K562 (cell line): ENCODE data around the gene POLD2. TPM values are rescaled to one million over a fixed set of nuclear protein-coding genes. Genes with fewer than 3 reads are reported as not detected.

Source experiments
- ATAC-seq: fragments of 200-7000 bp; cut with Tn5 transposase; 3 replicates; pipeline ENCODE4 v1.9.1; 2020; ENCODE audit warnings: moderate library complexity
- BruUV-seq: library from RNA; stranded (reverse); fragments of 400-500 nt; replicated peaks from 2 replicates; lab custom pipeline; 2021; lab: Mats Ljungman, UMichigan
- CTCF ChIA-PET: fragments of 300-600 bp; formaldehyde crosslinking; extraction: SDS; loops from one replicate; lab custom pipeline; 2021; ENCODE audit warnings: low intra/inter-chr PET ratio; lab: Yijun Ruan, JAX
- POLR2A ChIA-PET: fragments of 300-600, 350-650 bp; sonication (Branson Sonifier 250); formaldehyde crosslinking; extraction: SDS; loops from one replicate; lab custom pipeline; 2021; ENCODE audit warnings: antibody characterized with exemption, inconsistent platforms; lab: Yijun Ruan, JAX
- DNase-seq, 4 experiments: peaks; one replicate each; pipeline versions ENCODE4 v3.0.0 to v3.0.0-alpha.2; 2011 to 2018; ENCODE audit warnings: low spot score in 3 of 4, mixed read lengths in 3 of 4; ENCODE audit errors: extremely low read depth in 1 of 4
- FAIRE-seq: peaks from 2 replicates; lab custom pipeline; 2011; peaks lifted over from hg19 to GRCh38; lab: Jason Lieb, UNC
- H2AFZ ChIP-seq: 2 replicates; pipeline ENCODE4 v1.6.0; 2011; ENCODE audit warnings: low read depth, low read length, control low read depth, inconsistent platforms
- H3K27ac ChIP-seq: fragments of 200-600 bp; 3 replicates; pipeline ENCODE4 v1.8.0; 2011; ENCODE audit warnings: low read depth, mild to moderate bottlenecking, control low read depth, inconsistent platforms, low read length, moderate library complexity, mixed read lengths; ENCODE audit errors: extremely low read depth
- H3K27me3 ChIP-seq, 2 experiments: fragments of 300-600 bp in 1 of 2; 2 replicates in 1 of 2; 3 replicates in 1 of 2; pipeline versions ENCODE4 v1.6.0 to v1.8.0; 2011; ENCODE audit warnings: inconsistent platforms in 2 of 2, low read length in 2 of 2, mild to moderate bottlenecking in 1 of 2, mixed read lengths in 1 of 2, moderate library complexity in 1 of 2; ENCODE audit not compliant: control insufficient read depth in 2 of 2, insufficient read depth in 2 of 2
- H3K36me3 ChIP-seq: fragments of 300-600 bp; 3 replicates; pipeline ENCODE4 v1.8.0; 2011; ENCODE audit warnings: mild to moderate bottlenecking, low read length, inconsistent platforms; ENCODE audit not compliant: control insufficient read depth, insufficient read depth
- H3K4me1 ChIP-seq, 2 experiments: fragments of 200-600 bp in 1 of 2; replicated peaks in 1 of 2; 2 replicates in 1 of 2; 3 replicates in 1 of 2; pipeline versions ENCODE4 v1.5.1 to v1.8.0; 2011; ENCODE audit warnings: inconsistent platforms in 2 of 2, low read length in 2 of 2, mild to moderate bottlenecking in 1 of 2, mixed read lengths in 1 of 2, moderate library complexity in 1 of 2; ENCODE audit not compliant: control insufficient read depth in 2 of 2, insufficient read depth in 2 of 2
- H3K4me2 ChIP-seq: 2 replicates; pipeline ENCODE4 v1.6.1; 2011; ENCODE audit warnings: low read length, control low read depth, inconsistent platforms, mixed read lengths; ENCODE audit not compliant: insufficient read depth
- H3K4me3 ChIP-seq: fragments of 200-600 bp; sonication (generic), shearing (Covaris generic); 2 replicates; pipeline ENCODE4 v1.5.1; 2016; ENCODE audit warnings: control low read depth, inconsistent platforms
- H3K79me2 ChIP-seq: fragments of 200-600 bp; 3 replicates; pipeline ENCODE4 v1.8.0; 2011; ENCODE audit warnings: low read length, inconsistent platforms; ENCODE audit not compliant: control insufficient read depth, insufficient read depth
- H3K9ac ChIP-seq, 2 experiments: 2 replicates each; pipeline versions ENCODE4 v1.6.0 to v1.6.1; 2011; ENCODE audit warnings: low read depth in 2 of 2, low read length in 2 of 2, control low read depth in 1 of 2, inconsistent platforms in 1 of 2, mild to moderate bottlenecking in 1 of 2, mixed read lengths in 1 of 2; ENCODE audit not compliant: insufficient read depth in 1 of 2
- H3K9me1 ChIP-seq: one replicate; pipeline ENCODE4 v1.6.0; 2011; ENCODE audit warnings: inconsistent platforms, mild to moderate bottlenecking, low read length, moderate library complexity; ENCODE audit not compliant: control insufficient read depth, insufficient read depth
- H3K9me3 ChIP-seq: replicated peaks from 2 replicates; pipeline ENCODE4 v1.5.1; 2011; ENCODE audit warnings: low read depth, low read length, inconsistent platforms; ENCODE audit not compliant: control insufficient read depth, insufficient read depth
- H4K20me1 ChIP-seq: replicated peaks from 2 replicates; pipeline ENCODE4 v1.6.1; 2011; ENCODE audit warnings: low read length, inconsistent platforms, mixed read lengths; ENCODE audit not compliant: control insufficient read depth, insufficient read depth
- CTBP1 ChIP-seq: fragments of 450-650 bp; IDR thresholded peaks from 2 replicates; pipeline ENCODE4 v1.6.1; 2016; ENCODE audit warnings: borderline replicate concordance
- FIP1L1 ChIP-seq: fragments of 200-400 bp; formaldehyde crosslinking; IDR thresholded peaks from 2 replicates; pipeline ENCODE4 v1.6.1; 2018; ENCODE audit warnings: mild to moderate bottlenecking, low read depth, low read length; ENCODE audit not compliant: poor library complexity, severe bottlenecking
- GABPB1 ChIP-seq: sonication (generic); formaldehyde crosslinking; IDR thresholded peaks from 2 replicates; pipeline ENCODE4 v1.8.0; 2022; ENCODE audit warnings: mild to moderate bottlenecking, missing genetic modification reagents
- HNRNPK ChIP-seq: fragments of 200-400 bp; formaldehyde crosslinking; IDR thresholded peaks from one replicate; pipeline ENCODE4 v1.6.1; 2018; ENCODE audit warnings: mild to moderate bottlenecking, low read depth, low read length; ENCODE audit not compliant: poor library complexity, severe bottlenecking
- JUNB ChIP-seq: fragments of 450-650 bp; formaldehyde crosslinking; conservative IDR thresholded peaks from 2 replicates; pipeline ENCODE4 v1.4.0; 2020; ENCODE audit warnings: mild to moderate bottlenecking
- MBD2 ChIP-seq: sonication (generic); IDR thresholded peaks from 2 replicates; pipeline ENCODE4 v1.6.1; 2016; ENCODE audit warnings: low read depth, borderline replicate concordance
- TARDBP ChIP-seq: fragments of 450-650 bp; IDR thresholded peaks from 2 replicates; pipeline ENCODE4 v1.6.1; 2016
- TRIM28 ChIP-seq: fragments of 450-650 bp; IDR thresholded peaks from 2 replicates; pipeline ENCODE4 v1.6.1; 2017
- ZNF197 ChIP-seq: fragments of 200-800 bp; sonication (Bioruptor generic); IDR thresholded peaks from 2 replicates; pipeline ENCODE4 v1.6.1; 2016; ENCODE audit warnings: low read depth, missing genetic modification characterization, missing compliant biosample characterization
- ZNF263 ChIP-seq: sonication (generic); formaldehyde crosslinking; IDR thresholded peaks from 2 replicates; pipeline ENCODE4 v1.8.0; 2022; ENCODE audit warnings: mild to moderate bottlenecking, missing genetic modification reagents, borderline replicate concordance
- WGBS: fragments of 100-300 bp; shearing (Covaris generic); methylation state at CpG from one replicate; pipeline ENCODE4 v1.1.6; 2016; ENCODE audit warnings: low coverage, mixed read lengths; ENCODE audit not compliant: insufficient coverage; ENCODE audit errors: missing lambda C conversion rate; 5-methylcytosine and 5-hydroxymethylcytosine counted together
- in situ Hi-C: fragments of 300-500 bp; cut with MboI; formaldehyde crosslinking; loops from 4 replicates; pipeline ENCODE4 v1.15.0; 2018; ENCODE audit warnings: inconsistent platforms, mixed read lengths
- intact Hi-C: fragments of 100-400 bp; cut with micrococcal nuclease; formaldehyde crosslinking; loops from 2 replicates; pipeline ENCODE4 v1.14.2; 2022
- polyA plus RNA-seq, 8 experiments: library from polyadenylated mRNA; depleted of rRNA in 4 of 8; stranded (reverse) in 5 of 8; unstranded in 3 of 8; fragments of >200 nt; fragmentation: Nextera tagmentation in 2 of 8; fragmentation: Illumina TruSeq in 1 of 8; extraction: Ambion mirVana in 2 of 8; extraction: Trizol in 1 of 8; gene quantifications; 2 replicates each; pipeline versions ENCODE4 v1.2.1 to v1.2.3, GENCODE V29; 2011 to 2014; ENCODE audit warnings: inconsistent platforms in 1 of 8, missing spikeins in 1 of 8
- total RNA-seq, 7 experiments: library from RNA; depleted of rRNA in 6 of 7; stranded (reverse); fragments of >200 nt in 6 of 7; fragmentation: Illumina TruSeq in 2 of 7; extraction: Trizol in 2 of 7; gene quantifications; 2 replicates each; pipeline versions ENCODE4 v1.2.1 to v1.2.3, GENCODE V29; 2011 to 2021; ENCODE audit warnings: low replicate concordance in 1 of 7
- TF ChIP-seq, protein P1 (sequence below): fragments of 250-450 bp; sonication (Bioruptor Pico); IDR thresholded peaks from 2 replicates; pipeline ENCODE4 v1.8.0; 2021; ENCODE audit warnings: moderate library complexity, mild to moderate bottlenecking, inconsistent platforms
- TF ChIP-seq, protein P2 (sequence below): fragments of 250-450 bp; sonication (Bioruptor Pico); IDR thresholded peaks from 2 replicates; pipeline ENCODE4 v1.8.0; 2022; ENCODE audit warnings: moderate library complexity, mild to moderate bottlenecking, inconsistent platforms
- TF ChIP-seq, protein P3 (sequence below): fragments of 250-450 bp; sonication (Bioruptor Pico); IDR thresholded peaks from 2 replicates; pipeline ENCODE4 v1.6.1; 2021; ENCODE audit warnings: mild to moderate bottlenecking
- TF ChIP-seq, protein P4 (sequence below): fragments of 450-650 bp; formaldehyde crosslinking; IDR thresholded peaks from 2 replicates; pipeline ENCODE4 v1.4.0; 2022; ENCODE audit warnings: missing genetic modification characterization

POLD2 gene
- total and polyA plus RNA-seq, 9 of the 15 experiments (the other 6 are each of a cell fraction or from before 2014, with no cell fraction given) = 29.7 to 259 (median 225) TPM

DNA sequence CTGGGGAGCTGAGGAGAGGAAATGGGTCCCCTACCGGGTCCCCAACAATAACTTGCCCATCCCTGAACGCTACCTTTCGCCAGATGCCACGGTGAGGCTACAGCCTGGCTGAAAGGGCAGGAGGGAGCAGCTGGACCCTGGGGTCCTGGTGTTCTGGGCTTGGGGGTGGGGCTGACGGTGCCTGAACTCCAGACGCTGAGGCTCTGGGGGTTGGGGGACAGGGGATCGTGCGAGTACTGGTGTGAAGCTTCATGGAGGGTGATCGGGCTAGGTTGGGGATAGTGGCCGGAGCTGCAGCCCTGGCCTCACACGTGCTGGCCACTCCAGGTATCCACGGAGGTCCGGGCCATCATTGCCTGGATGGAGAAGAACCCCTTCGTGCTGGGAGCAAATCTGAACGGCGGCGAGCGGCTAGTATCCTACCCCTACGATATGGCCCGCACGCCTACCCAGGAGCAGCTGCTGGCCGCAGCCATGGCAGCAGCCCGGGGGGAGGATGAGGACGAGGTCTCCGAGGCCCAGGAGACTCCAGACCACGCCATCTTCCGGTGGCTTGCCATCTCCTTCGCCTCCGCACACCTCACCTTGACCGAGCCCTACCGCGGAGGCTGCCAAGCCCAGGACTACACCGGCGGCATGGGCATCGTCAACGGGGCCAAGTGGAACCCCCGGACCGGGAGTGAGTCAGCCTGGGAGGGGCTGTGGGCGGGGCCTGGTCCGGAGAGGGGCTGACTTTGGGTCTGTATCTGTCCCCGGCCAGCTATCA lies 10.9 kb downstream of the POLD2 start:
- Histone ChIP-seq H3K9me3 (no peaks in the 10 kb centered on the region), H4K20me1 (peaks cover 31% of the 10 kb centered on the region), H3K4me3 (peak overlapping the region; percentile 6), H2AFZ (no peak overlapping the region; the same call in 1 of the 2 replicates), H3K4me1 (peaks cover 10 to 59% of the 10 kb centered on the region in 2 experiments; a peak in 4 of 5 replicates), H3K27ac (no peak overlapping the region), H3K27me3 (peaks cover 2 to 27% of the 10 kb centered on the region in 2 experiments; a peak in 3 of 5 replicates), H3K9ac (peak overlapping the region in 1 of 2 experiments; percentile 66; a peak in 2 of 4 replicates), H3K36me3 (peaks cover 32% of the 10 kb centered on the region; the same call in 2 of the 3 replicates), H3K79me2 (no peaks in the 10 kb centered on the region), H3K4me2 (peak overlapping the region; percentile 76), H3K9me1 (peaks cover 9% of the 10 kb centered on the region)
- ATAC-seq = peak; percentile 69
- CTCF ChIA-PET = no interaction called here
- intact Hi-C loops = no loop called here
- WGBS = 5% methylated on average over 38 of the region's 41 CpGs
- POLR2A ChIA-PET = interaction anchor here (0.6 to 2.5 kb wide), 10 partner anchors 8 to 1597 kb away, joined by 3 to 10 read pairs (median 3); partner anchors contain the start of gene POLD2
- no TSS peak for BruUV-seq
- in situ Hi-C loops = no loop called here
- FAIRE-seq = peak; percentile 62
- DNase-seq = peak; percentile 64 to 83 (median 78)
- peak; percentile 25; the same call in 1 of the 2 replicates for TF ChIP-seq ZNF263 (CRISPR knock-in tag)
- peak; percentile 20; the same call in 1 of the 2 replicates for TF ChIP-seq GABPB1 (CRISPR knock-in tag)
- TF ChIP-seq MBD2 = peak; percentile 79
- TF ChIP-seq, protein P1, sequence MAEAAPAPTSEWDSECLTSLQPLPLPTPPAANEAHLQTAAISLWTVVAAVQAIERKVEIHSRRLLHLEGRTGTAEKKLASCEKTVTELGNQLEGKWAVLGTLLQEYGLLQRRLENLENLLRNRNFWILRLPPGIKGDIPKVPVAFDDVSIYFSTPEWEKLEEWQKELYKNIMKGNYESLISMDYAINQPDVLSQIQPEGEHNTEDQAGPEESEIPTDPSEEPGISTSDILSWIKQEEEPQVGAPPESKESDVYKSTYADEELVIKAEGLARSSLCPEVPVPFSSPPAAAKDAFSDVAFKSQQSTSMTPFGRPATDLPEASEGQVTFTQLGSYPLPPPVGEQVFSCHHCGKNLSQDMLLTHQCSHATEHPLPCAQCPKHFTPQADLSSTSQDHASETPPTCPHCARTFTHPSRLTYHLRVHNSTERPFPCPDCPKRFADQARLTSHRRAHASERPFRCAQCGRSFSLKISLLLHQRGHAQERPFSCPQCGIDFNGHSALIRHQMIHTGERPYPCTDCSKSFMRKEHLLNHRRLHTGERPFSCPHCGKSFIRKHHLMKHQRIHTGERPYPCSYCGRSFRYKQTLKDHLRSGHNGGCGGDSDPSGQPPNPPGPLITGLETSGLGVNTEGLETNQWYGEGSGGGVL (CRISPR knock-in tag) = no peak
- TF ChIP-seq, protein P2, sequence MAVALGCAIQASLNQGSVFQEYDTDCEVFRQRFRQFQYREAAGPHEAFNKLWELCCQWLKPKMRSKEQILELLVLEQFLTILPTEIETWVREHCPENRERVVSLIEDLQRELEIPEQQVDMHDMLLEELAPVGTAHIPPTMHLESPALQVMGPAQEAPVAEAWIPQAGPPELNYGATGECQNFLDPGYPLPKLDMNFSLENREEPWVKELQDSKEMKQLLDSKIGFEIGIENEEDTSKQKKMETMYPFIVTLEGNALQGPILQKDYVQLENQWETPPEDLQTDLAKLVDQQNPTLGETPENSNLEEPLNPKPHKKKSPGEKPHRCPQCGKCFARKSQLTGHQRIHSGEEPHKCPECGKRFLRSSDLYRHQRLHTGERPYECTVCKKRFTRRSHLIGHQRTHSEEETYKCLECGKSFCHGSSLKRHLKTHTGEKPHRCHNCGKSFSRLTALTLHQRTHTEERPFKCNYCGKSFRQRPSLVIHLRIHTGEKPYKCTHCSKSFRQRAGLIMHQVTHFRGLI (CRISPR knock-in tag) = no peak
- peak; percentile 55; the same call in 1 of the 2 replicates for TF ChIP-seq CTBP1
- peak; percentile 50 for TF ChIP-seq FIP1L1
- no peak for TF ChIP-seq ZNF197 (CRISPR knock-in tag)
- TF ChIP-seq TARDBP = no peak
- no peak for TF ChIP-seq HNRNPK
- no peak for TF ChIP-seq TRIM28
- TF ChIP-seq, protein P3, sequence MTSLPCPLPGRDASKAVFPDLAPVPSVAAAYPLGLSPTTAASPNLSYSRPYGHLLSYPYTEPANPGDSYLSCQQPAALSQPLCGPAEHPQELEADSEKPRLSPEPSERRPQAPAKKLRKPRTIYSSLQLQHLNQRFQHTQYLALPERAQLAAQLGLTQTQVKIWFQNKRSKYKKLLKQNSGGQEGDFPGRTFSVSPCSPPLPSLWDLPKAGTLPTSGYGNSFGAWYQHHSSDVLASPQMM (CRISPR knock-in tag) = no peak
- no peak for TF ChIP-seq JUNB (CRISPR knock-in tag)
- TF ChIP-seq, protein P4, sequence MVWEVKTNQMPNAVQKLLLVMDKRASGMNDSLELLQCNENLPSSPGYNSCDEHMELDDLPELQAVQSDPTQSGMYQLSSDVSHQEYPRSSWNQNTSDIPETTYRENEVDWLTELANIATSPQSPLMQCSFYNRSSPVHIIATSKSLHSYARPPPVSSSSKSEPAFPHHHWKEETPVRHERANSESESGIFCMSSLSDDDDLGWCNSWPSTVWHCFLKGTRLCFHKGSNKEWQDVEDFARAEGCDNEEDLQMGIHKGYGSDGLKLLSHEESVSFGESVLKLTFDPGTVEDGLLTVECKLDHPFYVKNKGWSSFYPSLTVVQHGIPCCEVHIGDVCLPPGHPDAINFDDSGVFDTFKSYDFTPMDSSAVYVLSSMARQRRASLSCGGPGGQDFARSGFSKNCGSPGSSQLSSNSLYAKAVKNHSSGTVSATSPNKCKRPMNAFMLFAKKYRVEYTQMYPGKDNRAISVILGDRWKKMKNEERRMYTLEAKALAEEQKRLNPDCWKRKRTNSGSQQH (CRISPR knock-in tag) = no peak
